H9 (cell line): Measurements from ENCODE around the gene EPS8. TPM values are rescaled to one million over a fixed set of nuclear protein-coding genes. Genes with fewer than 3 reads are reported as not detected.

ENCODE experiments used
- DNase-seq: peaks from one replicate; pipeline ENCODE4 v3.0.0-alpha.2; 2017
- H2AFZ ChIP-seq: one replicate; pipeline ENCODE4 v1.6.1; 2013; ENCODE audit warnings: mild to moderate bottlenecking, low read length, control low read depth, moderate library complexity
- H2AK5ac ChIP-seq: 2 replicates; pipeline ENCODE4 v1.6.1; 2013; ENCODE audit warnings: low read length, control low read depth, mixed read lengths; ENCODE audit not compliant: insufficient read length
- H2BK120ac ChIP-seq: one replicate; pipeline ENCODE4 v1.6.1; 2013; ENCODE audit warnings: low read depth, mild to moderate bottlenecking, low read length, control low read depth, inconsistent platforms; ENCODE audit not compliant: poor library complexity, severe bottlenecking
- H2BK12ac ChIP-seq: 2 replicates; pipeline ENCODE4 v1.6.1; 2013; ENCODE audit warnings: low read length, control low read depth, mixed read lengths, low read depth; ENCODE audit not compliant: insufficient read length
- H2BK15ac ChIP-seq: 2 replicates; pipeline ENCODE4 v1.6.1; 2013; ENCODE audit warnings: low read depth, low read length, control low read depth
- H2BK20ac ChIP-seq: one replicate; pipeline ENCODE4 v1.6.1; 2013; ENCODE audit warnings: low read depth, mild to moderate bottlenecking, low read length, control low read depth, inconsistent platforms; ENCODE audit not compliant: poor library complexity, severe bottlenecking
- H2BK5ac ChIP-seq: 2 replicates; pipeline ENCODE4 v1.6.1; 2013; ENCODE audit warnings: low read length, control low read depth, mixed read lengths; ENCODE audit not compliant: insufficient read length
- H3K14ac ChIP-seq: 2 replicates; pipeline ENCODE4 v1.6.1; 2013; ENCODE audit warnings: low read length, control low read depth; ENCODE audit not compliant: insufficient read depth
- H3K18ac ChIP-seq: 2 replicates; pipeline ENCODE4 v1.6.1; 2013; ENCODE audit warnings: low read depth, mild to moderate bottlenecking, mixed read lengths, low read length, control low read depth; ENCODE audit not compliant: insufficient read length
- H3K23ac ChIP-seq: 2 replicates; pipeline ENCODE4 v1.6.1; 2013; ENCODE audit warnings: low read length, control low read depth, mixed read lengths, low read depth; ENCODE audit not compliant: insufficient read length
- H3K23me2 ChIP-seq: 2 replicates; pipeline ENCODE4 v1.6.1; 2013; ENCODE audit warnings: low read depth, mild to moderate bottlenecking, mixed read lengths, low read length, control low read depth; ENCODE audit not compliant: insufficient read length, poor library complexity, severe bottlenecking
- H3K27ac ChIP-seq: 2 replicates; pipeline ENCODE4 v1.5.1; 2013; ENCODE audit warnings: low read length, control low read depth, mixed read lengths, low read depth; ENCODE audit not compliant: insufficient read length
- H3K27me3 ChIP-seq: 2 replicates; pipeline ENCODE4 v1.6.1; 2013; ENCODE audit warnings: low read length, control low read depth, inconsistent platforms; ENCODE audit not compliant: insufficient read depth
- H3K4ac ChIP-seq: 2 replicates; pipeline ENCODE4 v1.6.1; 2013; ENCODE audit warnings: low read depth, mild to moderate bottlenecking, control low read depth, inconsistent platforms, low read length, moderate library complexity
- H3K4me1 ChIP-seq: 2 replicates; pipeline ENCODE4 v1.6.1; 2013; ENCODE audit warnings: low read length, control low read depth, inconsistent platforms; ENCODE audit not compliant: insufficient read depth
- H3K4me2 ChIP-seq: 2 replicates; pipeline ENCODE4 v1.6.1; 2013; ENCODE audit warnings: low read length, control low read depth, mixed read lengths; ENCODE audit not compliant: insufficient read length, insufficient read depth
- H3K56ac ChIP-seq: 2 replicates; pipeline ENCODE4 v1.6.1; 2013; ENCODE audit warnings: low read depth, mild to moderate bottlenecking, mixed read lengths, low read length, control low read depth; ENCODE audit not compliant: insufficient read length
- H3K79me1 ChIP-seq: 2 replicates; pipeline ENCODE4 v1.6.1; 2013; ENCODE audit warnings: low read depth, mild to moderate bottlenecking, moderate library complexity, low read length, control low read depth, inconsistent platforms; ENCODE audit not compliant: insufficient read depth, poor library complexity, severe bottlenecking
- H3K79me2 ChIP-seq: 2 replicates; pipeline ENCODE4 v1.6.1; 2013; ENCODE audit warnings: low read length, control low read depth, inconsistent platforms; ENCODE audit not compliant: insufficient read depth
- H3K9ac ChIP-seq: 2 replicates; pipeline ENCODE4 v1.6.1; 2013; ENCODE audit warnings: low read length, control low read depth, mixed read lengths; ENCODE audit not compliant: insufficient read length; ENCODE audit errors: extremely low read depth
- H3K9me3 ChIP-seq: one replicate; pipeline ENCODE4 v1.6.1; 2013; ENCODE audit warnings: low read depth, low read length, inconsistent platforms; ENCODE audit not compliant: control insufficient read depth
- H3T11ph ChIP-seq: one replicate; pipeline ENCODE4 v1.6.1; 2013; ENCODE audit warnings: mild to moderate bottlenecking, low read length, control low read depth, inconsistent platforms
- H4K20me1 ChIP-seq: one replicate; pipeline ENCODE4 v1.6.1; 2013; ENCODE audit not compliant: control insufficient read depth, insufficient read length, insufficient read depth
- H4K5ac ChIP-seq: 2 replicates; pipeline ENCODE4 v1.6.1; 2013; ENCODE audit warnings: low read depth, mild to moderate bottlenecking, mixed read lengths, low read length, control low read depth; ENCODE audit not compliant: insufficient read length
- H4K8ac ChIP-seq: replicated peaks from 2 replicates; pipeline ENCODE4 v1.6.1; 2013; ENCODE audit warnings: low read length, control low read depth, mixed read lengths, low read depth; ENCODE audit not compliant: insufficient read length
- H4K91ac ChIP-seq: 2 replicates; pipeline ENCODE4 v1.6.1; 2013; ENCODE audit warnings: low read depth, mild to moderate bottlenecking, moderate library complexity, mixed read lengths, low read length, control low read depth; ENCODE audit not compliant: insufficient read length
- H3K27ac Mint-ChIP-seq, 3 experiments: 2 replicates in 2 of 3; 3 replicates in 1 of 3; pipeline ENCODE4 v1.8.0; 2020 to 2021; ENCODE audit warnings: mixed read lengths in 3 of 3, mild to moderate bottlenecking in 1 of 3, moderate library complexity in 1 of 3
- H3K27me3 Mint-ChIP-seq: 2 replicates; pipeline ENCODE4 v1.8.0; 2021; ENCODE audit warnings: low read depth, mild to moderate bottlenecking, moderate library complexity, mixed read lengths
- H3K36me3 Mint-ChIP-seq, 3 experiments: 2 replicates in 2 of 3; 3 replicates in 1 of 3; pipeline ENCODE4 v1.8.0; 2020 to 2021; ENCODE audit warnings: low read depth in 3 of 3, mixed read lengths in 3 of 3; ENCODE audit not compliant: insufficient read depth in 1 of 3
- H3K4me1 Mint-ChIP-seq, 2 experiments: 2 replicates each; pipeline ENCODE4 v1.8.0; 2020; ENCODE audit warnings: mixed read lengths in 2 of 2
- H3K4me3 Mint-ChIP-seq, 2 experiments: 2 replicates in 1 of 2; 3 replicates in 1 of 2; pipeline ENCODE4 v1.8.0; 2020 to 2021; ENCODE audit warnings: mild to moderate bottlenecking in 2 of 2, mixed read lengths in 2 of 2, moderate library complexity in 1 of 2
- H3K9me3 Mint-ChIP-seq, 2 experiments: 2 replicates in 1 of 2; 3 replicates in 1 of 2; pipeline ENCODE4 v1.8.0; 2020; ENCODE audit warnings: mild to moderate bottlenecking in 2 of 2, mixed read lengths in 2 of 2, moderate library complexity in 1 of 2
- CTCF ChIP-seq: fragments of 200-600 bp; sonication (generic); conservative IDR thresholded peaks from 3 replicates; pipeline ENCODE4 v1.8.0; 2021; ENCODE audit warnings: antibody characterized with exemption, mild to moderate bottlenecking
- WGBS: extraction: QIAGEN DNeasy Blood & Tissue Kit; methylation state at CpG from one replicate; pipeline ENCODE4 v1.1.7; 2013; ENCODE audit warnings: missing lambda C conversion rate, low lambda C conversion rate, mixed read lengths; ENCODE audit not compliant: insufficient read length; ENCODE audit errors: extremely low coverage; 5-methylcytosine and 5-hydroxymethylcytosine counted together
- total RNA-seq: library from RNA; stranded (reverse); gene quantifications from 2 replicates; pipeline ENCODE4 v1.2.1, GENCODE V29; 2021

Gene EPS8
- total RNA-seq, 1 experiment from 2014 or later = 2.2 TPM

DNA sequence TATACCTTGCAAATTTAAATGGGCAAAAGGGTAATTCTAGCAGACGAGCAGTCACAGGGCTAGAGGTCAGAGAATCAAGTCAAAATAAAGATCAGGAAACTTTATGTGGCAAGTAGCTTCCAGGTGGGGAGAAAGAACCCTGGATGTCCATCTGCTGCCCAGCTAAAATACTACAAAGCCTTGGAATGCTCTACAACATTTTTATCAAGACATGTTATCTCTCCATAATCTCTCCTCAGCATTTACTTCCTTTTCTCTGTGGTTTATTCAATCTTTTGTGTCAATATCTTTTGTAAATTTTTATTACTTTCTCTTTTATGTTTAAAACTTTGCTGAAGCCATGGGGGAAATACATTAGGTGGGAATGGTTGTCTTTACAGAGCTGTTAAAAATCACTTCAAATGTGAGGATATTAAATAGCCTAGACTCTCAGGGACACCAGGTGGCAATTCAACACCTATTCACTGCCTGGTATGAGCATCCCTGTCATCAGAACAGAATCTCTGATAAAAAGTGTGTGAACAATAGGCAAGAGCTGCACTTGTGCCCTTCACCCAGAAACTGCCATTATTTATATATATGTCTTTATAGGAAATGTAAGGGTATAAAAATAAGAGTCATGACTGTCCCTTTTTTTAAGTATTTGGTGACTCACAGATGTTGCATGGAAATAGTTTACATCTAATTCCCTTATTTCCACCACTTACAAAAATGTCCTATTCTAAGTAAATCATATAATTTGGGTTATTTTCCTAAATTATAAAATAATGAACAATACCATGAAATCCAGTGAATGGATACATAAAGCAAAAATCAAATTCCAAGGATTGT, 152.9 kb downstream of the EPS8 start:
- Mint-ChIP-seq H3K27me3 (no peaks in the 10 kb centered on the region), H3K4me3 (no peak overlapping the region), H3K4me1 (peaks cover 11% of the 10 kb centered on the region in 2 experiments), H3K9me3 (no peaks in the 10 kb centered on the region), H3K27ac (no peak overlapping the region; a peak in 1 of 7 replicates), H3K36me3 (no peaks in the 10 kb centered on the region)
- H3K27ac ChIP-seq = no peak overlapping the region
- no peak overlapping the region for H4K91ac ChIP-seq
- peaks cover 2% of the 10 kb centered on the region; the same call in 1 of the 2 replicates for H3K4me1 ChIP-seq
- no peak overlapping the region for H2BK5ac ChIP-seq
- no peak overlapping the region for H4K8ac ChIP-seq
- no peak overlapping the region for H2BK15ac ChIP-seq
- H3T11ph ChIP-seq = no peak overlapping the region
- no peak overlapping the region for H3K9ac ChIP-seq
- no peaks in the 10 kb centered on the region for H3K9me3 ChIP-seq
- H3K18ac ChIP-seq = no peak overlapping the region
- no peak overlapping the region for H4K5ac ChIP-seq
- H3K14ac ChIP-seq = no peak overlapping the region
- no peak overlapping the region for H3K4ac ChIP-seq
- no peaks in the 10 kb centered on the region for H4K20me1 ChIP-seq
- no peak overlapping the region for H2BK20ac ChIP-seq
- H3K23ac ChIP-seq = no peak overlapping the region
- H3K27me3 ChIP-seq = no peaks in the 10 kb centered on the region
- H3K79me2 ChIP-seq = no peaks in the 10 kb centered on the region
- WGBS = no CpG with 5 or more reads among the region's 1 CpG
- no peak overlapping the region for H3K56ac ChIP-seq
- no peak overlapping the region for H2AFZ ChIP-seq
- H3K4me2 ChIP-seq = no peak overlapping the region
- no peak for DNase-seq
- no peaks in the 10 kb centered on the region for H3K79me1 ChIP-seq
- no peak overlapping the region for H2AK5ac ChIP-seq
- no peaks in the 10 kb centered on the region for H3K23me2 ChIP-seq
- no peak overlapping the region for H2BK120ac ChIP-seq
- no peak overlapping the region for H2BK12ac ChIP-seq
- no peak for TF ChIP-seq CTCF
